MV-4-11 (cell line): ENCODE measurements around the gene OSMR.
A peak's percentile ranks its signal among the peaks of the same experiment; 100 is the strongest.

Source experiments
- DNase-seq: peaks from one replicate; lab custom pipeline; 2025; lab: John Stamatoyannopoulos, UW

OSMR gene

GRCh38 chr5:38845526-38846378 lies at the start of gene OSMR:
TSS of gene OSMR (plus strand) at chr5:38846012. CDS start at chr5:38869045, 23,033 bp downstream.
- peak; percentile 65 for DNase-seq

GRCh38 chr5:38796742-38797108 lies 49.1 kb upstream of the OSMR start:
- DNase-seq: no peak

GRCh38 chr5:38797838-38798237 lies 48.0 kb upstream of the OSMR start:
- DNase-seq: no peak

GRCh38 chr5:38799556-38800377 lies 46.0 kb upstream of the OSMR start:
- DNase-seq: no peak

- DNase-seq: no peak
Measured at GRCh38 chr5:38800515-38800914, 45.3 kb upstream of the OSMR start.

- no peak for DNase-seq
Measured at GRCh38 chr5:38802125-38802524, 43.7 kb upstream of the OSMR start.

GRCh38 chr5:38803246-38803645 lies 42.6 kb upstream of the OSMR start:
- no peak for DNase-seq

GRCh38 chr5:38806775-38807258 lies 39.0 kb upstream of the OSMR start:
- peak; percentile 69 for DNase-seq

- DNase-seq: no peak
Measured at GRCh38 chr5:38807570-38808483, 38.0 kb upstream of the OSMR start.

GRCh38 chr5:38808666-38809343 lies 37.0 kb upstream of the OSMR start:
- no peak for DNase-seq

GRCh38 chr5:38809388-38810359 lies 36.1 kb upstream of the OSMR start:
- DNase-seq: peak; percentile 48

- no peak for DNase-seq
Measured at GRCh38 chr5:38814879-38815278, 30.9 kb upstream of the OSMR start.

- no peak for DNase-seq
Measured at GRCh38 chr5:38816083-38817030, 29.5 kb upstream of the OSMR start.

GRCh38 chr5:38821679-38822078 lies 24.1 kb upstream of the OSMR start:
- no peak for DNase-seq

GRCh38 chr5:38823503-38823902 lies 22.3 kb upstream of the OSMR start:
- DNase-seq: no peak

GRCh38 chr5:38824821-38825220 lies 21.0 kb upstream of the OSMR start:
- DNase-seq: no peak

GRCh38 chr5:38825494-38825893 lies 20.3 kb upstream of the OSMR start:
- peak; percentile 76 for DNase-seq

GRCh38 chr5:38827525-38827924 lies 18.3 kb upstream of the OSMR start:
- peak; percentile 28 for DNase-seq

GRCh38 chr5:38830521-38831051 lies 15.2 kb upstream of the OSMR start:
- DNase-seq: no peak
